Muscle layer of duodenum (tissue), 2 donors: ENCODE results near the gene XPR1.

Experiments used
- H3K27ac ChIP-seq: one replicate; pipeline ENCODE4 v1.7.0; 2013; ENCODE audit warnings: mild to moderate bottlenecking, low read length
- H3K27me3 ChIP-seq: one replicate; pipeline ENCODE4 v1.7.0; 2013; ENCODE audit warnings: low read depth, mild to moderate bottlenecking, control low read depth, low read length
- H3K36me3 ChIP-seq, 2 donors: one replicate each; pipeline ENCODE4 v1.7.0; 2013; ENCODE audit warnings: low read length in 2 of 2, control low read depth in 1 of 2, mild to moderate bottlenecking in 1 of 2; ENCODE audit not compliant: insufficient read depth in 2 of 2, control insufficient read depth in 1 of 2
- H3K4me1 ChIP-seq, 2 donors: one replicate each; pipeline ENCODE4 v1.7.0; 2013; ENCODE audit warnings: low read length in 2 of 2, mild to moderate bottlenecking in 2 of 2, control low read depth in 1 of 2, moderate library complexity in 1 of 2; ENCODE audit not compliant: insufficient read depth in 2 of 2, control insufficient read depth in 1 of 2
- H3K4me3 ChIP-seq, 2 donors: one replicate each; pipeline ENCODE4 v1.7.0; 2013; ENCODE audit warnings: low read length in 2 of 2, low read depth in 1 of 2, mild to moderate bottlenecking in 1 of 2
- H3K9me3 ChIP-seq, 2 donors: one replicate each; pipeline ENCODE4 v1.7.0; 2013; ENCODE audit warnings: low read length in 2 of 2, control low read depth in 1 of 2, mild to moderate bottlenecking in 1 of 2; ENCODE audit not compliant: control insufficient read depth in 1 of 2
- donor health status: healthy.

XPR1 gene

DNA sequence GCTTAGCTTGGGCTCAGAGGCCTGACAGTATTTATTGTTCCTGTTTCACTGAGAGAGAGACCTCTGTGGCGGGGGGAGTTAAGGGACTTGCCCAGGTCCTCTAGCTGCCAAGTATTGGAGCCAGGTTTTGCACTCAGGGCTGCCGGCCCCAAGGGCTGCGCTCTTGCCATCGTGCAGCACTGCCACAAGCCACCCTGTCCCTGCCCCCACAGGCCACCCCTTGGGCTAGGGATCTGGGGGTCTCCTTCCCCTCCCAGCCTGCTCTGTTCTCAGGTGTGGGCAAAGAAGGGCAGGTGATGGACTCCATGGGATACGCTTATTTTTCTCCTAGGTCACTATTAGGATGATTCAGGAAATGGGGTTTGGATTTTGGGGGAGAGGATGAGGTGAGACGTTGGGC lies 289.6 kb downstream of the XPR1 start:
- peaks cover 9 to 12% of the 10 kb centered on the region in 2 donors for H3K4me1 ChIP-seq
- peaks cover 0 to 13% of the 10 kb centered on the region in 2 donors for H3K36me3 ChIP-seq
- no peaks in the 10 kb centered on the region for H3K27me3 ChIP-seq

DNA sequence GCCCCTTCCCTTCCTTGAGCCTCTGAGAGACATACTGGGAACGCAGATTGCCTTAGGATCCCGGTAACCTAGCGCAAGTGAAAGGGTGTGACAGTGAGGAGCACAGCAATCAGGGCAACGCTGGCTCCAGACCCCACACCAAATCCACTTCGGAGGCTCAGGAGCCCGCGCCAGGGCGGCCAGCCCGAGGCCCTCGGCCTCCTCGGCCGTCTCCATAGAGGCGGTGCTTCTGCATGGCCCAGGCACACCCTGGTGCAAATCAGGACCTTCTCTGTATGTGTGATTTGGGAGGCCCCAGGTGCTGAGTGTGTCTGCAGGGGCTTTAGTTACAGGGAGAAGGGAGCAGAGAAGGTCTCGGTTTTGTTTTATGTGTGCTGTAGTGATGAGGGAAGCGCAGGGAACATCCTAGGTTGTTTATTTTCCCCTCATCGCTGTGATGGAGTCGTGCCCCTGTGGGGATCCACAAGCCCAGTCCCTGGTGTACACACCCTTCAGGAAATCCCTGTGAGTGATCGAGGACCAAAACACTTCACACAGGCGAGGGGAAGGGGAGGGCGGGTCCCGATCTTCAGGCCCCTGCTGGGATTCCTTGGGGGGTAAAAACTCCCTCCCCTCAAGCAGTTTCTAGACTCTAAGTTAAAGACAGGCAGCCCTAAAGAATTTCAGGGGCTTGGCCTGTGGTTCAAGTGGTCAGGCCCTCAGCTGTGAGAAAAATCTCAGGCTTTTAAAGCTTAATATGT lies 290.2 kb downstream of the XPR1 start:
- H3K36me3 ChIP-seq, result peaks cover 0 to 13% of the 10 kb centered on the region in 2 donors
- H3K9me3 ChIP-seq, result no peaks in the 10 kb centered on the region
- H3K4me3 ChIP-seq, result no peak overlapping the region
- no peaks in the 10 kb centered on the region for H3K27me3 ChIP-seq
- no peak overlapping the region for H3K27ac ChIP-seq
- H3K4me1 ChIP-seq, result peaks cover 14 to 19% of the 10 kb centered on the region in 2 donors

More for the DNA sequence above, 289.6 kb downstream of the XPR1 start:
- Histone ChIP-seq H3K9me3 (no peaks in the 10 kb centered on the region), H3K27ac (no peak overlapping the region), H3K4me3 (no peak overlapping the region)

DNA sequence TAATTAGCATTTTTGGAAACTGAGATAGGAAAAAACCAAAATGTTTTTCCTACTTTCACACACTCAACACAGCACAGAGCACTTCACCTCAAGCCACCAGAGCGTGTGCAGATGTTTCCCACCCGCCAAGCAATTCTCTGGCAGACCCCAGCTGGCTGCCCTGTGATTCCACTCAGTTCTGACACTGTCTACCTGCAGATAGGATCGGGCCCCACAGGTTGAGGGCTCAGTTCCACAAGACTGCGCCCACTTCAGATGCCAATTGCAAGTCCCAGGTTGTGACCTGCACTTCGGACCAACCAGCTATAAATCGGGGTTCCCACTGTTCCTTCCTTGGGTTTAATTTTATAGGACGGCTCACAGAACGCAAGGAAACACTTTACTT lies 290.8 kb downstream of the XPR1 start:
- H3K9me3 ChIP-seq, result no peaks in the 10 kb centered on the region
- H3K4me3 ChIP-seq, result no peak overlapping the region
- H3K36me3 ChIP-seq, result peaks cover 0 to 13% of the 10 kb centered on the region in 2 donors
- H3K27me3 ChIP-seq, result no peaks in the 10 kb centered on the region
- no peak overlapping the region for H3K27ac ChIP-seq
- peaks cover 16 to 25% of the 10 kb centered on the region in 2 donors for H3K4me1 ChIP-seq

DNA sequence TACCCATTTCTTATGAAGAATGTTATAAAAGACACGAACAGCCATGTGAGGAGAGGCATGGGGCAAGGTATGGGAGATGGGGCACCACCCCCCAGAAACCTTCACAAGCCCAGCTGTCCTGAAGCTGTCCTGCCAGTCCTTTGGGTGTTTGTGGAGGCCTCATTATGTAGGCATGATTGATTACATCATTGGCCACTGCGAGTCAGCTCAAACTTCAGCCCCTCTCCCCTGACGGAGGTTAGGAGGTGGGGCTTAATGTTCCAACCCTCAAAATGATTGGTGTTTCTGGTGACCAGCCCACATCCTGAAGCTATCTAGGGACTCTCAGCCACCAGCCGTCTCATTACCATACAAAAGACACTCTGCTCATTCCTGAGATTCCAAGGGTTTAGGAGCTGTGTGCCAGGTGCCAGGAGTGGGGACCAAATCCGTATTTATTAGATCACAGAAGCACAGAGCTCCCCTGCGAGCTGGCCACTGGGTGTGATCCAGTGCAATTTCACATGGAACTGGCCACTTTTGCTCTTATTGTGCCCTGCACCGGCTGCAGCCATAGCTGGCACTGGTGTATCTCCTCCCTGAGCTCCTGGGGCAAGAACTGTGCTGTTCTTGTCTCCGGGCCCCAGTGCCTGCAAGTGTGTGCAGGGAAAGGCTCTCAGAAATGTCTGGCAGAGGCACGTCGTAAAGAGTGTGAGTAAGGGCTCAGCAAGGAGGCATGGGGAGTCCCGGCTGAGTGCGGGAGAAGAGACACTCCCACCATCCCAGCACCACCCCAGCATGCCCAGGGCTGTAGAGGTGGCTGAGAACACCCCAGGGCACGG lies 291.4 kb downstream of the XPR1 start:
- peaks cover 0 to 9% of the 10 kb centered on the region in 2 donors for H3K36me3 ChIP-seq
- H3K9me3 ChIP-seq, result no peaks in the 10 kb centered on the region
- H3K4me1 ChIP-seq, result peaks cover 16 to 31% of the 10 kb centered on the region in 2 donors
- H3K27me3 ChIP-seq, result no peaks in the 10 kb centered on the region
- no peak overlapping the region for H3K4me3 ChIP-seq
- no peak overlapping the region for H3K27ac ChIP-seq

DNA sequence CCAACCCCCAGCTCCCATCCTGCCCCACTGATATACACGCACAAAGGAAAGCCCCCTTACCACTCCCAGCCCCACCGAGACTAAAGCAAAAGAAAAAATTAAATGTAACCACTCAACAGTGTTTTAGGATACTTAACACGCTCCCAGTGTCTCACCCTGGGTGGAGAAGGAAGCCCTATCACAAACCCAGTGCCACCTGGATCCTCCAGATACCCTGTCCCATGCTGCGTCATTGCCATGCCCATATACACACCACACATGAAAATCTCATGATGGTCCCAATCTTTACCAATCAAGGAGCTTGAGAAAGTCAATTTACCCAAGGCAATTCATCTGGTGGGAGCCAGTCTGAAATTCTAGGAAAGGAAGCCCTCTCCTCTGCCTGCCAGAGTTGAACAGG lies 292.1 kb downstream of the XPR1 start:
- Histone ChIP-seq H3K4me3 (no peak overlapping the region), H3K27ac (no peak overlapping the region), H3K27me3 (no peaks in the 10 kb centered on the region), H3K4me1 (peaks cover 16 to 37% of the 10 kb centered on the region in 2 donors), H3K36me3 (peaks cover 0 to 2% of the 10 kb centered on the region in 2 donors), H3K9me3 (no peaks in the 10 kb centered on the region)

DNA sequence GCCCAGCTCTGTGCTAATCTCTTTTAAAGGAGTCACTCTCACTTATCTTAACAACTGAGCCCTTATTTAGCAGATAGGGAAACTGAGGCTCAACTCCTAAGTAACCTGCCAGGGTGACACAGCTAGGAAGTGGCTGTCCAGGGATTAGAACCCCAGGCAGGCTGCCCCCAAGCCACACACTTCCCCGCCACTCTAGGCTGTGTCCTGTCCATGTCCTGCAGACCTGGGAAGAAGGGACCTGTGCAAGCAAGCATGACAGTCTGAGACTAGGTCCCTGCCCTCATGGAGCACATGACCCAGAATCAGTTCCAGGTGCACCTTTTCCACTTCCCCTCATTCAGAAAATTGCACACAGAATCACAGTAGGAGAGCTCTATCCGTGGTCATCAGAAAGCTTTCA lies 293.1 kb downstream of the XPR1 start:
- peaks cover 4 to 5% of the 10 kb centered on the region in 2 donors for H3K36me3 ChIP-seq
- H3K9me3 ChIP-seq, result no peaks in the 10 kb centered on the region
- no peak overlapping the region for H3K27ac ChIP-seq
- no peaks in the 10 kb centered on the region for H3K27me3 ChIP-seq
- H3K4me1 ChIP-seq, result peaks cover 16 to 43% of the 10 kb centered on the region in 2 donors
- no peak overlapping the region for H3K4me3 ChIP-seq

DNA sequence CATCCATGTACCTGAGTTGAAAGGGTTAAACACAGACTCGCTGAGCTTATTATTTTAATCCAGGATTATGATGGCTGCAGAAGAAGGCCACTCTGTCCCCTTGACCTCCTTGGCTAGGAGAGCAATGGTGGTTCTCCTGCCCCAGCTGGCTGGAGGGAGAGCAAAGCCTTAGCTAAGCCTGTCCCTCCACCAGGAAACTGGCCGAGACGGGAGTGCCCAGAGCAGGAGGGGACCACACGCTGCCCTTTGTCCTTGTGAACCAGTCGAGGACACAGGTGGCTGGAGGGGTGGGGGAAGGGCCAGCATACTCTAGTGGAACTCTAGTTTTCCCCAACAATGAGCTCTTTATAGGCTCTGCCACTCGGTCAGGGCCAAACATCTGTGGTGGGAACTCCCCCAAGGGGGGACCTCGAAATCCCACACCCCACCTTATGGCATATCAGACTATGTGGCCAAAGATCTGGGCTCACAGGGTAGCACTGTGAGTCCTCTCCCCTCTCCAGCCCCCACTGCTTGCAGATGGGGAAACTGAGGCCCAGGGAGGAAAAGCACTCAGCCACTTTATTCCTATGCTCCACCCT lies 293.7 kb downstream of the XPR1 start:
- H3K27ac ChIP-seq, result peak overlapping the region; percentile 9

DNA sequence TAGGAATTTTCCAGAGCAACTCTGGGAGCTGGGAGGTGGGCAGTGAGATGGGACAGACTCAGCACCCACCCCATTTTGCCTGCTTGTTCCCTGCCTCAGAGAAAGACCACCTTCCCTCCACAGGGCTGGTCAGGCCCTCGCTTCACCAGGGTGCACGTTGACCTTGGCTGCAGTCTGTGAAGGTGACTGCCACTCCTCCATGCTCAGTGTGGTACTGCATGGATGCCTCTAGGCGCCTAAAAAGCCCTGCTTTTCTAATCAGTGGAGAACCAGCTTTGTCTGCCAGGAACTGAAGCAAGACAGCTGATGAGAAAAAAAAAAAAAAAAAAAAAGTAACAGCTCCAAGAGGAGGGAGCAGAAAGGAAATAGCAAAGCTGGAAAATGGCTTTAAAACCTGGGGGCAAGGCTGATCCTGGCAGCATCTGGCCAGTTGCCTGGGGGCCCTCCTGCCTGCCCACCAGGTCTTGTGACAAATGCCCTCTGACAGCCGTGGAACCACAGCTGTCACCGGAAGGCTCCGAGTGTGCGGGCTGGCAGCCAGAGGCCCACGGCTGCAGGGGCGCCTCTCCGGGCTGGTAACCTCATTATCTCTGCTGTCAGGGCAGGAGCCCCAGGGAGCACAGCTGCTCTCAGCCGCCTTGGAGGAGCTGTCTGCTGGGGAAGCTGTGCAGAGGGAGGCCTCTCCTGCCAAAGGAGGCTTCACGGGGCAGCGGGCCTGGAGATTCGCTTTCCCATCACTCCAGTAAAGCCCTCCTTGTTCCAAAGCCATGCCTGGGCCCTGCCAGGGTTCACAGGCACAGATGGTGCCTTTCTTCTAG lies 294.6 kb downstream of the XPR1 start:
- peaks cover 4 to 5% of the 10 kb centered on the region in 2 donors for H3K36me3 ChIP-seq
- no peaks in the 10 kb centered on the region for H3K9me3 ChIP-seq
- H3K4me1 ChIP-seq, result peaks cover 16 to 43% of the 10 kb centered on the region in 2 donors
- peak overlapping the region; percentile 9 for H3K27ac ChIP-seq
- H3K27me3 ChIP-seq, result no peaks in the 10 kb centered on the region
- H3K4me3 ChIP-seq, result peak overlapping the region in 1 of 2 donors; percentile 20

More for the DNA sequence above, 293.7 kb downstream of the XPR1 start:
- peaks cover 4 to 5% of the 10 kb centered on the region in 2 donors for H3K36me3 ChIP-seq
- no peaks in the 10 kb centered on the region for H3K9me3 ChIP-seq
- no peak overlapping the region for H3K4me3 ChIP-seq
- H3K4me1 ChIP-seq, result peaks cover 16 to 43% of the 10 kb centered on the region in 2 donors
- H3K27me3 ChIP-seq, result no peaks in the 10 kb centered on the region

DNA sequence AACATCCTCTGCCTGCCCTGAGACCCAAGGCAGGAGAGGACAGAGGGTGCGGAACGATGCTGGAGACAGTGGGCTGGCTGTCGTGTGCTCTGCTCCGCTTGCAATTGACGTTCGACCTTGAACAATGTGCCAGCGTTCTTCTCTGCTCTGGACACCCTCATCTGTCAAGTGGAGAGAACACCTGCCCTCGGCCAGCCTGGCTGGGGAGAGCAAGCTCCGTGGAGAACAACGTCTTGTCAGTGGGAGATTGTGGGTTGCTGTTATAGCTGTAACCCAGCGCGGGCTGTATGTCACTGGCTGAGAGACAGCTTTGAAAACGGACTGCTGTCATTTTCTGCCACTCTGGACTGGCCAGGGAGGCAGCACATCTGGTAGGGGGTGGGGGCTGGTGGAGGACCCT lies 295.5 kb downstream of the XPR1 start:
- Histone ChIP-seq H3K4me1 (peaks cover 16 to 43% of the 10 kb centered on the region in 2 donors), H3K4me3 (no peak overlapping the region)

DNA sequence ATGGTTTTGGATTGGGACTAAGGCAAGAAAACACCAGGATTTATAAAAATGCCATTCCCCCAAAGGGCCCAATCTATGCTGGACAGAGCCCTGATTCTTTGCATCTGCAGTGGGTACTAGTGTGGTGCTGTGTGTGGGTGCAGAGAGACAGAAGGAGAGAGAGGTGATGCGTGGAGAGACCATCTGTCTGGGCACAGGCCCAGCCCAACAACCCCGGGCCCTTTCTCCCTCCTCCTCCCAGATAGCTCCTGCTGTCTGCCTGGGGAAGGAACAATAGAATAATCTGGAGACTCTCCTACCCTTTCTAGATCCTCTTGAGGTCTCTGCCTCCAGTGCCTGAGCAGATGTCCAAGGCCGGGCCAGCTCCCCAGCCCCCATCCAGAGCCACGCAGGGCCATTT lies 296.0 kb downstream of the XPR1 start:
- no peak overlapping the region for H3K27ac ChIP-seq
- H3K36me3 ChIP-seq, result peaks cover 4 to 5% of the 10 kb centered on the region in 2 donors
- no peaks in the 10 kb centered on the region for H3K27me3 ChIP-seq
- H3K4me3 ChIP-seq, result no peak overlapping the region
- peaks cover 16 to 43% of the 10 kb centered on the region in 2 donors for H3K4me1 ChIP-seq
- no peaks in the 10 kb centered on the region for H3K9me3 ChIP-seq

More for the DNA sequence above, 295.5 kb downstream of the XPR1 start:
- Histone ChIP-seq H3K9me3 (no peaks in the 10 kb centered on the region), H3K27ac (no peak overlapping the region), H3K36me3 (peaks cover 4 to 5% of the 10 kb centered on the region in 2 donors), H3K27me3 (no peaks in the 10 kb centered on the region)
